PC-3 (cell line): ENCODE data around the gene SYT7.

ENCODE experiments used
- EZH2phosphoT487 ChIP-seq: fragments of 300-600 bp; sonication (generic); IDR thresholded peaks from 2 replicates; pipeline ENCODE4 v1.6.1; 2018; ENCODE audit warnings: mild to moderate bottlenecking, antibody characterized with exemption, low read length, borderline replicate concordance
- TF ChIP-seq, protein P1 (sequence below): fragments of 300-600 bp; sonication (generic); conservative IDR thresholded peaks from 2 replicates; pipeline ENCODE4 v1.5.1; 2017; ENCODE audit warnings: antibody characterized with exemption, low read depth, mild to moderate bottlenecking, low read length

DNA sequence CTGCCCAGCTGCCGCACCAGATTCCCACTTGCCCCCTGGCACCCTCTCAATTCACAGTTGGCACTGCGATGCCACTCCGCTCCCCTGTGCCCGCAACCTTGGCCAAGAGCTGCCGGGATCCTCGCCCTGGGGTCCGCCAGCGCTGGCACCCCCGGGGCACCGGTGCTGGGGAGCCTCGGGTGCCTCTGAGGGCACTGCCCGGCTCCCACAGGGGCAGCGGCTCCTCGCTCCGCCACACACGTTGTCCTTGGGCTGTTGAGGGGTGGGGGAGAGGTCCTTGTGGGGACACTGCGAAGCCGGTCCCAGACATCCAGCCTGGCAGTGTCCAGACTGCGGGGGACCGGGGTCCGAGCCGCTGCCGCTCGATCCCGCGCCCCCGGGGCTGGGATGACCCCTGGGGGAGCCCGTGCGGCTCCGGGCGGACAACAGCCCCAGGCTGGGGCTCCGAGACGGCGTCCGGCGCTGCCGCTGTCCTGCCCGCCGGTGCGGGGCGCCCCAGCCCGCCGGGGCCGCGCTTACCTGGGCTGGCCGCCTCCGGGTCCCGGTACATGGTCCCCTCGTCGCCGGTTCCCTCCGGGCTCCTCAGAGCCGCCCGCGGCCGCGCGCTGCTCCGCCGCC is 496 bp downstream of the SYT7 start:
- no peak for TF ChIP-seq EZH2phosphoT487
- TF ChIP-seq, protein P1, sequence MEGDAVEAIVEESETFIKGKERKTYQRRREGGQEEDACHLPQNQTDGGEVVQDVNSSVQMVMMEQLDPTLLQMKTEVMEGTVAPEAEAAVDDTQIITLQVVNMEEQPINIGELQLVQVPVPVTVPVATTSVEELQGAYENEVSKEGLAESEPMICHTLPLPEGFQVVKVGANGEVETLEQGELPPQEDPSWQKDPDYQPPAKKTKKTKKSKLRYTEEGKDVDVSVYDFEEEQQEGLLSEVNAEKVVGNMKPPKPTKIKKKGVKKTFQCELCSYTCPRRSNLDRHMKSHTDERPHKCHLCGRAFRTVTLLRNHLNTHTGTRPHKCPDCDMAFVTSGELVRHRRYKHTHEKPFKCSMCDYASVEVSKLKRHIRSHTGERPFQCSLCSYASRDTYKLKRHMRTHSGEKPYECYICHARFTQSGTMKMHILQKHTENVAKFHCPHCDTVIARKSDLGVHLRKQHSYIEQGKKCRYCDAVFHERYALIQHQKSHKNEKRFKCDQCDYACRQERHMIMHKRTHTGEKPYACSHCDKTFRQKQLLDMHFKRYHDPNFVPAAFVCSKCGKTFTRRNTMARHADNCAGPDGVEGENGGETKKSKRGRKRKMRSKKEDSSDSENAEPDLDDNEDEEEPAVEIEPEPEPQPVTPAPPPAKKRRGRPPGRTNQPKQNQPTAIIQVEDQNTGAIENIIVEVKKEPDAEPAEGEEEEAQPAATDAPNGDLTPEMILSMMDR = no peak; the same call in 1 of the 2 replicates
